ENCODE results near the gene DRP2.
"Not testable (repeated sequence)": the region's sequence is repeated elsewhere in the genome, so short reads cannot be mapped to it uniquely, and the experiment has no call there.

DRP2 gene

DNA sequence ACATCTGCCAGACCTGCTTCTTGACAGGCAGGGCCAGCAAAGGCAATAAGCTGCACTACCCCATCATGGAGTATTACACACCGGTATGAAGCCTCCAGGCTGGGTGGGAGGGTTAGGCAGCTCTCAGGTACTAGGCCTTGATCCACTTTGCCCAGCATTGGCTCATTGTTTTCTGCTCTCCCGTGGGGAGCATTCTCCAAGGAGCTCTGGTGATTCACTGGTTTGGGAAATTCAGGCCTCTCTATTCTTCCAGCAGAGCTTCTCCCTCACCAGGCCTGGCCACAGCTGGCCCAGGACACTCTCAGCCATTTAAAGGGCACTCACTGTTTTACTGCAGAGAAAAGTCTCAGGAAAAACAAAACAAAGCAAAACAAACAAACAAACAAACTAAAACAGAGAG is 33.0 kb downstream of the DRP2 start:
- no peak for DNase-seq

DNA sequence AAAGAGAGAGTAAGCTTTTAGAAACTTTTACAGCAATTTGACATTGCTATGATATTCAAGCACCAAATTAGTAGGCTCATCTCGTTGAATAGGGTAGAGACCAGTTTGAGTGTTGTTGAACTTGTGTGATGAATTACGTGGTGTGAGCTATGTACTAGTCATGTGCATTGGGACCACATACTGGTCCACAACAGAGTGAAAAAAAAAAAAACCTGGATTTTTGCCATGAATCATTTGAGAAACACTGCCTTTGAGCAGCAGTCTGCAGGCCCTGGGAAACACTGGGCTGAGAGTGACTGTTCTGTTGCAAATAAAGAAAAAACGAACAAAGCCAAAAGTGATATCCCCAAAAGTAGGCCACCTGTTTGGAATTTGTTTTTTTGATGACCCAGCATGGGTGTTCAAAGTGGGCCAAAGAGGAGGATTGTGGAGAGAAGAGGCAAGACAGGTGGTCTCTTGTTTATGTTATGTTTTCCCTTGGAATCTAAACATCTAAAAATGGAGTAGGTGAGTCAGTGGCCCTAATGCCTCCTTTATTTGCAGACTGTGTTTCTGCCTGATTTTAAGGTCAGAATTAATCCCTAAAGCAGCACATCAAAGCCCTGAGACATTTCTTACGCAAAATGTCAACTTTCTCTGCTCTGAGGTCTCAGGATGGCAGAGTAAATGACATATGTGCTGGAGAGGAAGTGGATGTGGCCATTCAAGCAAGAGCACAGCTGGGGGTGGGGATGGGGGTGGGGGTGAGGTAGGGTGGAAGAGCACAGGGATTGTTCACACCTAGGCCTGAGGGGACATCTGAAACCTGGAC is 38.1 kb downstream of the DRP2 start:
- no peak for DNase-seq

DNA sequence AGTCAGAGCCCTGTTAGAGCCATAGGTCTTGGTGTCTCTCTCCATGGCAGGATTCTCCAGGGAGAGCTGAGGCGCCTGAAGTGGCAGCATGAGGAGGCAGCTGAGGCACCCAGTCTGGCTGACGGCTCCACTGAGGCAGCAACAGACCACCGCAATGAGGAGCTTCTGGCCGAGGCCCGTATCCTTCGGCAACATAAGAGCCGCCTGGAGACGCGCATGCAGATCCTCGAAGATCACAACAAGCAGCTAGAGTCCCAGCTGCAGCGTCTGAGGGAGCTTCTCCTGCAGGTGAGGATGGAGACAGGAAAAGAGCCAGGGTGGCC is 38.6 kb downstream of the DRP2 start:
- DNase-seq: no peak

DNA sequence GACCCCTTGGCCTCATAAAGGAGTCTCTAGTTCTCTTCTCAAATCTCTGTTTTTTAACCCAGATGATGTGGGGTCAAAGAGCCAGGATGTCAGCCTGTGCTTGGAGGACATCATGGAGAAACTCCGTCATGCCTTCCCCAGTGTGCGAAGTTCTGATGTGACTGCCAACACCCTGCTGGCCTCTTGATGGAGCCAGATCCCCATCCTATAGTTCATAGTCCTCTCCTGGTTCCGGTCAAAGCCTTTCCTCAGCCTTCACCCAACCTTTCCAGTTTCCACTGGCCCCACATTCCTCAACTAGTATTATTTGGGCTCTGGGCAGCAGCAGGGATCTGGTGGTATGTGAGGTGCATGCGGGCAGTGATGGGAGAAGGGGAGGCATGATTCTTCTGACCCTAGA is 40.8 kb downstream of the DRP2 start:
- DNase-seq: no peak

DNA sequence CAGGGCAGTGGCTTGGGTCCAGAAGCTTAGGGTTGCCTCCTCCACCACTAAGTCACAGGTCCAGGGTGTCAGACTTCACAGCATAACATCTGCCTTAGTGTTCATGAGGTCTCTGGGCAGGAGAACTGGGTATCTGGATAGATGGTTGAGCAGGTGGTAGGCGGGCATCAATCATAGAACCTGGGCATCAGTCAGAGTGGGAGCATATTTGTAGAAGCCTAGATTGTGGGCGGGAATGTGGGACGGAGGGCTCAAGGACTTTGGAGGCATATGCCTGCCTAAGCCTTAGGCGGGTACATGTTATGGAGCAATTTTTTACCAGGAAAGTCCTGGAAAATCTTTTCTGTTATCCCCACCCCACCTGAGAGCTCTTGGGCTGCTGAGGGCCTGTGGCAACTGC is 43.0 kb downstream of the DRP2 start:
- DNase-seq: no peak

DNA sequence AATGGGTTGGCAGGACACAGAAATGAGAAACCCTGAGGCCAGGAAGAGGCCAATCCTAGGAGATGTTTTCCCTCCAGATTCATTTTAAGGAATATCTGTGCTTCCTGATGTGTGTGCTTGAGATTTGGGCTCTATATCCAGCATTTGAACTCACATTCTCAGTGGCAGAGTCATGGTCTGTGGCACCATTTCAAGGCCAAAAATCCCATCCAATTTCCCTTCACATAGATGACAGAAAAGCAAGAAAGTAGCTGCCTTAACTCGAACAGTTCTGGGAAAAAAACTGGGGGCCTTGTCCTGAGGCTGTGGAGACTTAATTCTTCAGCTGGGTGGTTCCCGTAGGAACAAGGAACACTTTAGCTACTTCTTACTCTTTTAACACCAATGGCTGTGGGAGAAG is 44.2 kb downstream of the DRP2 start:
- DNase-seq: no peak

DNA sequence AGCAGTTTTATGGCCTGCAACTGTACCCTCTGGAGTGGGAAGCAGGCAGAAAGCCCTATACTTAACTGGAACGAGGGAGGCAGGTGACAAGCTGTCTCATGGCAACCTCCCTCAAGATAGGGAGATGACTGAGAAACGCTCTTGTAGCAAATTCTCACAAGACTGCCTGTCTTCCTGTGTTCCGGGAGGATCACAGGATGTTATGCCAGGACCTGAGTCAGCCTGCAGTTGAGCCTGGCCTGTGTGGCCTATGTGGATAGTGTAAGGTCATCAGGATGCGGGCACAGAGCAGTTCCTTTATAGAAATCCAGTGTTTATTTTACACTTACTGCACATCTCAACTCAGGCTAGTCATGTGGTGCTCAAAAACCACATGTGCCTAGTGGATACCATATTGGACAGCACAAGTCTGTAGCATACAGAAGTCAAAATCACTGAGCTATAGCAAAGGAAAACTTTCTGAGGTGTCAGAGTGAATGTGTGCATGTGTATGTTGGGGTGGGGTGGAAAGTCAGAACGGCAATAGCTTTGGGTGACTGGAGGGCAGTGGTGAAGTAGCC is 46.4 kb downstream of the DRP2 start:
- DNase-seq: no peak

DNA sequence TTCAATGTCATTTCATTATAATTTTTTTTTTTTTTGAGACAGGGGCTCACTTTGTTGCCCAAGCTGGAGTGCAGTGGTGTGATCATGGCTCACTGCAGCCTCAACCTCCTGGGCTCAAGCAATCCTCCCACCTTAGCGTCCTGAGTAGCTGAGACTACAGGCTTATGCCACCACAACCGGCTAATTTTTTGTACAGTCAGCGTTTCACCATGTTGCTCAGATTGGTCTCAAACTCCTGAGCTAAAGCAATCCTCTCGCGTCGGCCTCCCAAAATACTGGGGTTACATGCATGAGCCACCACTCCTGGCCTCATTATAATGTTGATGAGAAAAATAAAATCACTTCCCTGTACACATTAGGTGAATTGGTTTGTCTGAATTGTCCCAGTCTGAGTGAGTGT is 54.6 kb downstream of the DRP2 start:
- no peak for DNase-seq

DNA sequence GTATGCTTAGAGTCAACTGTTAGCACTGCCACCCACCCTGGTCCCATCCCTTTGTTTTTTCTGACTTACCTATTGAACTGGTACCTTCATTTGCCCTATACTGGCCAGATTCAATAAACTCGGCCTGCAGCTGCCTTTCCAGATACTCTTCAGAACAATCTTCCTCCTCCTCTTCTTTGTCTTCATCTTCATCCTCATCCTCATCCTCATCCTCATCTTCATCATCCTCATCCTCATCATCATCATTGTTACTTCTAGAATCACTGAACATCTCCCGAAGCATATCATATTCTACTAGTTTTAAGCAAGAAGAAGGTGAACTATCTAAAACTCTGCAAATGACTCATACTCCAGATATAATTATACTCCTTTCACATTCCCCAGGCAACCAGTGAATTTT is 56.7 kb downstream of the DRP2 start:
- no peak for DNase-seq

DNA sequence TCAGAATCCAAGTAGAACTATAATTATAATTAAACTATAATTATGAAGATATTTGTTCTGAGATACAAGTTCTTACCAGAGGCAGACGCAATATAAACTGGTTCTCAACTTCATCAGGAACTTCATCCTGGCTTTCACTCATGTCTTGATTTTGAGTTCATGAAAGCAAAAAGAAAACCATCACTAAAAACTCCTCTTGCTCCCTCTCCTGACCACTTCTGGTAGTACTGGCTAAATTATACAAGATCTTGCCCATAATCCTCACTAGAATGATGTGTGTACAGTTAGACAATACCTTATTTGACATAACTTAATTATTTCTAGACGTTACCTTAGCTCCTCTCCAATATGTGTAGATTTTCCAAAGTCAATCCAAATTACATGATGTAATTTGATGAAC is 67.8 kb downstream of the DRP2 start:
- no peak for DNase-seq

DNA sequence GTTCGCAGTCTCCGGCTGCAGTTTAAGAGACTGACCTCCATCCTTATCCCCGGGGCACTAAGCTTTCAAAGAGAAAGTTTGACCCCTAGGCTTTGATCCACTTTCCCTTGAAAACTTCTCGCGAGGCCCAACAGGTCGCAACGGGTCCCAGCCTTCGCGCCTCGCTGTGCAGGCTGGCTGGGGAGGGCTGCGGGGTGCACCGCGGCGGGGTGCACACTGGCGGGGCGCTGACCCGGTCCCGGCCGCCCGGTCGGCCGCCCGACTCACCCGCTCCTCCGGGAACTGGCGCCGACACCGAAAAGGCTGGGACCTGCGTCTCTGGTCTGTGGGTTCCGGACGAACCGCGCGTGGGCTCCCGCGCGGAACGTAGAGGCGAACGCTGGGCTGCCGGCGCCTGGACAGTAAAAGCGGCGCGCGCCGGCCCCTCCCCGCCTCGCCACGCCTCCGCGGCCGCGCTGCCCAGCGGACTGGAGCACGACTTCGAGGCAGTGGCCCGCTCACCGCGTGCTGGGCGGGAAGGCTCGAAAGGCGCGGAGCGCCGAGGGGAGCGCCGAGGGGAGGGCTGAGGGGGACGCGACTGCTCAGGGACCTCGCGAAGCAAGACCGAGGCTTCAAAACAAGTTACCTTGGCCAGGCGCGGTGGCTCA is 71.5 kb downstream of the DRP2 start, which contains the start of gene TAF7L:
Gene TAF7L (minus strand): TSS at position 378 of the 647 bp plus-strand sequence. CDS start 3,791 bp downstream, outside the sequence.
- no peak for DNase-seq

DNA sequence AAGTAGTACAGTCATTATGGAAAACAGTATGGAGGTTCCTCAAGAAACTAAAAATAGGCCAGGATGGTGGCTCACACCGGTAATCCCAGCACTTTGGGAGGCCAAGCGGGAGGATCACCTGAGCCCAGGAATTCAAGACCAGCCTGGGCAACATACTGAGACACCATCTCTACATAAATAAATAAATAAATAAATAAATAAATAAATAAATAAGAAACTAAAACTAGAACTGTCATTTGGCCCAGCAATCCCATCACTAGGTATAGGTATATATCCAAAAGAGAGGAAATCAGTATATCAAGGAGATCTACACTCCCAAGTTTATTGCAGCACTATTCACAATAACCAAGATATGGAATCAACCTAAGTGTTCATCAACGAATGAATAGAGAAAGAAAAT is 76.0 kb downstream of the DRP2 start:
- not testable (repeated sequence) for DNase-seq

DNA sequence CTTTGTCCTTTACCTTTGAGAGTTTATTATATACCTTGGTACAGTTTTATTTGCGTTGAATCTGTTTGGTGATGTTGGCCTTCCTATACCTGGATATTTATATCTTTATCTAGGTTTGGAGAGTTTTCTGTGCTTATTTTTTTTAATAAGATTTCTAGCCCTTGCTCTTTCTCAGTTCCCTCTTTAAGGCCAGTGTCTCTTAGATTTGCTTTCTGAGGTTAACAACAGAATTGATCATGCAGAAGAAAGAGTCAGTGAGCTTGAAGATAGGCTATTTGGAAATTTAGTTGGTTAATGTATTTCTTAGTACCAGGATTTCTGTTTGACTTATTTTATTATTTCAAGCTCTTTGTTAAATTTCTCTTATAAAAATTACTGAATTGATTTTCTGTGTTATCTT is 84.2 kb downstream of the DRP2 start:
- no peak for DNase-seq
